MCF 10A (cell line): Measurements from ENCODE around the gene PHF14. TPM values are rescaled to one million over a fixed set of nuclear protein-coding genes. Genes with fewer than 3 reads are reported as not detected.

Experiments
- BruUV-seq: library from RNA; stranded (reverse); fragments of 400-500 nt; replicated peaks from 2 replicates; lab custom pipeline; 2021; lab: Mats Ljungman, UMichigan
- CTCF ChIA-PET: fragments of 300-600 bp; sonication (Branson Sonifier 250); formaldehyde crosslinking; extraction: SDS; loops from one replicate; lab custom pipeline; 2021; ENCODE audit warnings: antibody characterized with exemption, inconsistent platforms; lab: Yijun Ruan, JAX
- POLR2A ChIA-PET: fragments of 300-600, 350-650 bp; sonication (Branson Sonifier 250); formaldehyde crosslinking; extraction: SDS; loops from one replicate; lab custom pipeline; 2020; ENCODE audit warnings: antibody characterized with exemption, inconsistent platforms; lab: Yijun Ruan, JAX
- DNase-seq: peaks from one replicate; pipeline ENCODE4 v3.0.0-alpha.2; 2018; ENCODE audit not compliant: unreplicated experiment
- H3K27ac Mint-ChIP-seq: one replicate; pipeline ENCODE4 v1.8.0; 2022; ENCODE audit warnings: mild to moderate bottlenecking, low read depth, mixed read lengths; ENCODE audit not compliant: unreplicated experiment
- H3K27me3 Mint-ChIP-seq: one replicate; pipeline ENCODE4 v1.8.0; 2022; ENCODE audit warnings: mixed read lengths; ENCODE audit not compliant: insufficient read depth, unreplicated experiment
- H3K36me3 Mint-ChIP-seq: one replicate; pipeline ENCODE4 v1.8.0; 2022; ENCODE audit warnings: mild to moderate bottlenecking, moderate library complexity, mixed read lengths; ENCODE audit not compliant: insufficient read depth, unreplicated experiment
- H3K4me1 Mint-ChIP-seq: one replicate; pipeline ENCODE4 v1.8.0; 2022; ENCODE audit warnings: mixed read lengths; ENCODE audit not compliant: insufficient read depth, unreplicated experiment
- H3K4me3 Mint-ChIP-seq: one replicate; pipeline ENCODE4 v1.8.0; 2022; ENCODE audit warnings: mild to moderate bottlenecking, moderate library complexity, mixed read lengths; ENCODE audit not compliant: unreplicated experiment
- H3K9me3 Mint-ChIP-seq: one replicate; pipeline ENCODE4 v1.8.0; 2022; ENCODE audit warnings: mixed read lengths; ENCODE audit not compliant: unreplicated experiment
- CTCF ChIP-seq: fragments of 200-600 bp; IDR thresholded peaks from one replicate; pipeline ENCODE4 v1.8.0; 2022; ENCODE audit warnings: antibody characterized with exemption, mild to moderate bottlenecking; ENCODE audit not compliant: unreplicated experiment
- intact Hi-C: fragments of 100-400 bp; cut with micrococcal nuclease; formaldehyde crosslinking; loops from 2 replicates; pipeline ENCODE4 v1.14.1; 2022
- total RNA-seq: library from RNA; stranded (reverse); gene quantifications from 2 replicates; pipeline ENCODE4 v1.2.3, GENCODE V29; 2022

Gene PHF14
- total RNA-seq, 1 experiment from 2014 or later: 39.6 TPM

GRCh38 chr7:10998996-10999757 is 25.5 kb downstream of the PHF14 start:
- peaks cover 5% of the 10 kb centered on the region for H3K9me3 Mint-ChIP-seq
- CTCF ChIA-PET: interaction anchor here (1.0 kb wide), 1 partner anchor 18 kb away, joined by 3 read pairs; no protein-coding TSS in a partner anchor
- peaks cover 51% of the 10 kb centered on the region for H3K36me3 Mint-ChIP-seq
- TF ChIP-seq CTCF: no peak
- no TSS peak for BruUV-seq
- no peak overlapping the region for H3K4me3 Mint-ChIP-seq
- peaks cover 15% of the 10 kb centered on the region for H3K4me1 Mint-ChIP-seq
- H3K27ac Mint-ChIP-seq: no peak overlapping the region
- no peaks in the 10 kb centered on the region for H3K27me3 Mint-ChIP-seq
- intact Hi-C loops: no loop called here
- DNase-seq: no peak
- POLR2A ChIA-PET: interaction anchor here (0.6 to 1.4 kb wide), 2 partner anchors 11 to 1498 kb away, joined by 3 read pairs; no protein-coding TSS in a partner anchor

GRCh38 chr7:11005202-11005601 is 31.5 kb downstream of the PHF14 start:
- no peak overlapping the region for H3K4me3 Mint-ChIP-seq
- intact Hi-C loops: no loop called here
- H3K36me3 Mint-ChIP-seq: peaks cover 59% of the 10 kb centered on the region
- CTCF ChIA-PET: interaction anchor here (0.6 kb wide), 1 partner anchor 81 kb away, joined by 4 read pairs; no protein-coding TSS in a partner anchor
- no peaks in the 10 kb centered on the region for H3K27me3 Mint-ChIP-seq
- no peak overlapping the region for H3K27ac Mint-ChIP-seq
- no peaks in the 10 kb centered on the region for H3K4me1 Mint-ChIP-seq
- no peaks in the 10 kb centered on the region for H3K9me3 Mint-ChIP-seq
- DNase-seq: no peak
- POLR2A ChIA-PET: no interaction called here
- no peak for TF ChIP-seq CTCF
- no TSS peak for BruUV-seq

- H3K36me3 Mint-ChIP-seq: peaks cover 52% of the 10 kb centered on the region
- H3K4me1 Mint-ChIP-seq: no peaks in the 10 kb centered on the region
- intact Hi-C loops: no loop called here
- ChIA-PET POLR2A (no interaction called here), CTCF (no interaction called here)
- no peaks in the 10 kb centered on the region for H3K27me3 Mint-ChIP-seq
- no peak overlapping the region for H3K4me3 Mint-ChIP-seq
- H3K27ac Mint-ChIP-seq: no peak overlapping the region
- H3K9me3 Mint-ChIP-seq: no peaks in the 10 kb centered on the region
- no peak for DNase-seq
- no TSS peak for BruUV-seq
- TF ChIP-seq CTCF: no peak
These were observed 32.6 kb downstream of the PHF14 start for GRCh38 chr7:11006291-11006690.

GRCh38 chr7:11009631-11010030 is 36.0 kb downstream of the PHF14 start:
- no TSS peak for BruUV-seq
- intact Hi-C loops: no loop called here
- TF ChIP-seq CTCF: no peak
- Mint-ChIP-seq H3K4me3 (no peak overlapping the region), H3K9me3 (no peaks in the 10 kb centered on the region), H3K27ac (no peak overlapping the region), H3K36me3 (peaks cover 44% of the 10 kb centered on the region), H3K27me3 (no peaks in the 10 kb centered on the region), H3K4me1 (no peaks in the 10 kb centered on the region)
- CTCF ChIA-PET: no interaction called here
- POLR2A ChIA-PET: interaction anchor here (0.6 to 1.6 kb wide), 3 partner anchors 10 to 69 kb away, joined by 3 to 5 read pairs (median 3); a partner anchor contains a TSS
- no peak for DNase-seq
